ENCODE measurements around the gene PDGFA. TPM values are rescaled to one million over a fixed set of nuclear protein-coding genes. Genes with fewer than 3 reads are reported as not detected.

Gene PDGFA
- total and polyA plus RNA-seq, 2 experiments from 2014 or later = 35.6 to 43.1 TPM

DNA sequence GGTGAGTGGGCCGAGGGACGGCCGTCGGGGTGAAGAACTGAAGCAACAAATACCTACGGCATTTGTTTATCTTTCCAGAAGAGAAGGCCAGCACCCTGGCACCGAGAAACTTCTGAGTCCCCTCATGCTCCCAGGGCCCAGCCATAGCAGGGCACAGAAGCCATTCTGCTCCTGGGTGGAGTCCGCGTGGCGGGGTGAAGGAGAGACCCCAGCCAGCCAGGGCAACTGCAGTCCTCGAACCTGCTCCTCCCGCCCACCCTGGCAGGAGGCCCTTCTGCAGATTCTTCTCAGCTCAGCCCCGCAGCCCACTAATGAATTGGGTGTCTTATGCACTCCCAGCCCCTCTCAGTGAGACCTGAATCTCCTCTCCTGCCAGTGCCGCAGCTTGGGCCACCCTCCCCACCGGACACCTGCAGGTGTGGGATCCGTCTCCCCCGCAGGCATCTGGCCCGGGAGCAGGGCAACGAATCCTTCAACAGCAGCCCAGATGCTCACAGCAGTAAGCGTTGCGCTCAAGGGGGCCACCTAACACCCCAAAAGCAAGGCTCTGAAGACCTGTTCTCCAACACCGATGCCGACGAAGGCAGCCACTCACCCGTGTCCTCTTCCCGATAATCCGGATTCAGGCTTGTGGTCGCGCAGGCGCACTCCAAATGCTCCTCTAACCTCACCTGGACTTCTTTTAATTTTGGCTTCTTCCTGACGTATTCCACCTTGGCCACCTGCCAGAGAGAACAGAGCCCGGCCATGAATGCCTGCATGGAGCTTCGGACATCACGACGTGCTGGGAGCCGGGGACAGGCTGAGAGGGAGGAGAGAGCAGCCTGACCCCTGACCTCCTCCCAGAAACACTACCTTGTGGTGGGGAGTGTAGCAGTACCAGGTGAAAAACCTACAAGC is 18.9 kb downstream of the PDGFA start (continued):
- TF ChIP-seq, protein P1, sequence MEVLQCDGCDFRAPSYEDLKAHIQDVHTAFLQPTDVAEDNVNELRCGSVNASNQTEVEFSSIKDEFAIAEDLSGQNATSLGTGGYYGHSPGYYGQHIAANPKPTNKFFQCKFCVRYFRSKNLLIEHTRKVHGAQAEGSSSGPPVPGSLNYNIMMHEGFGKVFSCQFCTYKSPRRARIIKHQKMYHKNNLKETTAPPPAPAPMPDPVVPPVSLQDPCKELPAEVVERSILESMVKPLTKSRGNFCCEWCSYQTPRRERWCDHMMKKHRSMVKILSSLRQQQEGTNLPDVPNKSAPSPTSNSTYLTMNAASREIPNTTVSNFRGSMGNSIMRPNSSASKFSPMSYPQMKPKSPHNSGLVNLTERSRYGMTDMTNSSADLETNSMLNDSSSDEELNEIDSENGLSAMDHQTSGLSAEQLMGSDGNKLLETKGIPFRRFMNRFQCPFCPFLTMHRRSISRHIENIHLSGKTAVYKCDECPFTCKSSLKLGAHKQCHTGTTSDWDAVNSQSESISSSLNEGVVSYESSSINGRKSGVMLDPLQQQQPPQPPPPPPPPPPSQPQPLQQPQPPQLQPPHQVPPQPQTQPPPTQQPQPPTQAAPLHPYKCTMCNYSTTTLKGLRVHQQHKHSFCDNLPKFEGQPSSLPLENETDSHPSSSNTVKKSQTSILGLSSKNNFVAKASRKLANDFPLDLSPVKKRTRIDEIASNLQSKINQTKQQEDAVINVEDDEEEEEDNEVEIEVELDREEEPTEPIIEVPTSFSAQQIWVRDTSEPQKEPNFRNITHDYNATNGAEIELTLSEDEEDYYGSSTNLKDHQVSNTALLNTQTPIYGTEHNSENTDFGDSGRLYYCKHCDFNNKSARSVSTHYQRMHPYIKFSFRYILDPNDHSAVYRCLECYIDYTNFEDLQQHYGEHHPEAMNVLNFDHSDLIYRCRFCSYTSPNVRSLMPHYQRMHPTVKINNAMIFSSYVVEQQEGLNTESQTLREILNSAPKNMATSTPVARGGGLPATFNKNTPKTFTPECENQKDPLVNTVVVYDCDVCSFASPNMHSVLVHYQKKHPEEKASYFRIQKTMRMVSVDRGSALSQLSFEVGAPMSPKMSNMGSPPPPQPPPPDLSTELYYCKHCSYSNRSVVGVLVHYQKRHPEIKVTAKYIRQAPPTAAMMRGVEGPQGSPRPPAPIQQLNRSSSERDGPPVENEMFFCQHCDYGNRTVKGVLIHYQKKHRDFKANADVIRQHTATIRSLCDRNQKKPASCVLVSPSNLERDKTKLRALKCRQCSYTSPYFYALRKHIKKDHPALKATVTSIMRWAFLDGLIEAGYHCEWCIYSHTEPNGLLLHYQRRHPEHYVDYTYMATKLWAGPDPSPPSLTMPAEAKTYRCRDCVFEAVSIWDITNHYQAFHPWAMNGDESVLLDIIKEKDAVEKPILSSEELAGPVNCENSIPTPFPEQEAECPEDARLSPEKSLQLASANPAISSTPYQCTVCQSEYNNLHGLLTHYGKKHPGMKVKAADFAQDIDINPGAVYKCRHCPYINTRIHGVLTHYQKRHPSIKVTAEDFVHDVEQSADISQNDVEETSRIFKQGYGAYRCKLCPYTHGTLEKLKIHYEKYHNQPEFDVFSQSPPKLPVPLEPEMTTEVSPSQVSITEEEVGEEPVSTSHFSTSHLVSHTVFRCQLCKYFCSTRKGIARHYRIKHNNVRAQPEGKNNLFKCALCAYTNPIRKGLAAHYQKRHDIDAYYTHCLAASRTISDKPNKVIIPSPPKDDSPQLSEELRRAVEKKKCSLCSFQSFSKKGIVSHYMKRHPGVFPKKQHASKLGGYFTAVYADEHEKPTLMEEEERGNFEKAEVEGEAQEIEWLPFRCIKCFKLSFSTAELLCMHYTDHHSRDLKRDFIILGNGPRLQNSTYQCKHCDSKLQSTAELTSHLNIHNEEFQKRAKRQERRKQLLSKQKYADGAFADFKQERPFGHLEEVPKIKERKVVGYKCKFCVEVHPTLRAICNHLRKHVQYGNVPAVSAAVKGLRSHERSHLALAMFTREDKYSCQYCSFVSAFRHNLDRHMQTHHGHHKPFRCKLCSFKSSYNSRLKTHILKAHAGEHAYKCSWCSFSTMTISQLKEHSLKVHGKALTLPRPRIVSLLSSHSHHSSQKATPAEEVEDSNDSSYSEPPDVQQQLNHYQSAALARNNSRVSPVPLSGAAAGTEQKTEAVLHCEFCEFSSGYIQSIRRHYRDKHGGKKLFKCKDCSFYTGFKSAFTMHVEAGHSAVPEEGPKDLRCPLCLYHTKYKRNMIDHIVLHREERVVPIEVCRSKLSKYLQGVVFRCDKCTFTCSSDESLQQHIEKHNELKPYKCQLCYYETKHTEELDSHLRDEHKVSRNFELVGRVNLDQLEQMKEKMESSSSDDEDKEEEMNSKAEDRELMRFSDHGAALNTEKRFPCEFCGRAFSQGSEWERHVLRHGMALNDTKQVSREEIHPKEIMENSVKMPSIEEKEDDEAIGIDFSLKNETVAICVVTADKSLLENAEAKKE (CRISPR knock-in tag; IDR thresholded peaks at IDR 0.05) = no peak
- TF ChIP-seq STAT1 (IDR thresholded peaks at IDR 0.05; ENCODE audit: unreplicated experiment) (no peak), POLR2AphosphoS5 (IDR thresholded peaks at IDR 0.05; ENCODE audit: low read depth) (no peak), ZNF114 (CRISPR knock-in tag; IDR thresholded peaks at IDR 0.05) (no peak), ZNF331 (CRISPR knock-in tag; IDR thresholded peaks at IDR 0.05; ENCODE audit: low read depth) (no peak)

DNA sequence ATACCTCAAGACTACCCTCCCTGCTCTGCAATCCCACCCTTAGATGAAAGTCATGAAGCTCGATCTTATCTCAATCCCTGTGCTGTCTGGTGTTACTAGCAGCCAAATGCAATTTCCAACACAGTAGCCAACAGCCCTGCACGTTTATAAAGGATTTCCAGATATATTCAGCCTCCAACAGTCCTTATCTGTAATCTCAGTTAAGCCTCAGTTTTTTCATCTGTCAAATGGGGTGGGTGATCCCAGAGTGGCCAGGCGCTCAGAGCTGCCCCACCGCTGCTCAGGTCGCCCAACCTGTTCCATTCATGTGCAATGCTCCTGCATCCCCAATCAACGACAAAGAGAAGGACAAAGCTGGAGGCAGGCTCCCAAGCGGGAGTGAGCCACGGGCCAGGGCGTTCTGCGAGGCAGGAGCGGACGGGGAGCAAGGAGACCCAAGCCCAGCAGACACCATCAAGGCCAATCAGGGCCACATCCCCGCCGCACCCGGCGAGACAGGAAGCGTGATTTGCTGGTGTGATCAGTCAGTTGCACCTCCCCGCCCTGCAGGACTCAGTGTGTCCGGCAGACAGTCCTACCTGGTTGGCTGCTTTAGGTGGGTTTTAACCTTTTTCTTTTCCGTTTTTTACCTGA is 19.7 kb downstream of the PDGFA start:
- ATAC-seq (no peak), DNase-seq (ENCODE audit: low spot score) (no peak)
- Histone ChIP-seq H3K4me1 (ENCODE audit: insufficient read depth) (no peaks in the 10 kb centered on the region), H3K27ac (ENCODE audit: low read depth) (no peak overlapping the region), H3F3A (replicated peaks; ENCODE audit: low read depth) (no peaks in the 10 kb centered on the region), H3K27me3 (ENCODE audit: insufficient read depth) (no peaks in the 10 kb centered on the region), H3K36me3 (ENCODE audit: insufficient read depth) (no peaks in the 10 kb centered on the region; the same call in 1 of the 2 replicates), H4K20me1 (replicated peaks; ENCODE audit: insufficient read depth) (peaks cover 5% of the 10 kb centered on the region), H3K4me2 (no peak overlapping the region), H3K79me2 (replicated peaks; ENCODE audit: insufficient read depth) (no peaks in the 10 kb centered on the region), H3K9me2 (ENCODE audit: insufficient read depth) (no peaks in the 10 kb centered on the region), H3K4me3 (no peak overlapping the region), H2AFZ (no peak overlapping the region)
- TF ChIP-seq, protein P2, sequence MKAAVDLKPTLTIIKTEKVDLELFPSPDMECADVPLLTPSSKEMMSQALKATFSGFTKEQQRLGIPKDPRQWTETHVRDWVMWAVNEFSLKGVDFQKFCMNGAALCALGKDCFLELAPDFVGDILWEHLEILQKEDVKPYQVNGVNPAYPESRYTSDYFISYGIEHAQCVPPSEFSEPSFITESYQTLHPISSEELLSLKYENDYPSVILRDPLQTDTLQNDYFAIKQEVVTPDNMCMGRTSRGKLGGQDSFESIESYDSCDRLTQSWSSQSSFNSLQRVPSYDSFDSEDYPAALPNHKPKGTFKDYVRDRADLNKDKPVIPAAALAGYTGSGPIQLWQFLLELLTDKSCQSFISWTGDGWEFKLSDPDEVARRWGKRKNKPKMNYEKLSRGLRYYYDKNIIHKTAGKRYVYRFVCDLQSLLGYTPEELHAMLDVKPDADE (IDR thresholded peaks at IDR 0.05) = no peak
- peaks cover 7% of the 10 kb centered on the region for H3K27me3 Mint-ChIP-seq (ENCODE audit: insufficient read depth, low read depth, poor library complexity)
- H3K9me3 Mint-ChIP-seq = no peaks in the 10 kb centered on the region
- H3K27ac Mint-ChIP-seq = no peak overlapping the region
- no peak overlapping the region for H3K4me3 Mint-ChIP-seq
- peaks cover 18% of the 10 kb centered on the region; the same call in 2 of the 3 replicates for H3K4me1 Mint-ChIP-seq
- peaks cover 71% of the 10 kb centered on the region for H3K36me3 Mint-ChIP-seq (ENCODE audit: low read depth)

All from GM23338 (cell line).